Upper lobe of right lung (tissue), 1 donor: ENCODE data around the gene PRR35. TPM values are rescaled to one million over a fixed set of nuclear protein-coding genes. Genes with fewer than 3 reads are reported as not detected.

Experiments
- ATAC-seq: fragments of 200-7000 bp; cut with Tn5 transposase; one replicate; pipeline ENCODE4 v1.9.1; 2020; ENCODE audit warnings: mild to moderate bottlenecking, moderate library complexity
- DNase-seq: peaks from one replicate; pipeline ENCODE4 v3.0.0-alpha.2; 2020
- H3K27ac ChIP-seq: fragments of 200-600 bp; one replicate; pipeline ENCODE4 v1.8.0; 2022
- H3K27me3 ChIP-seq: fragments of 200-600 bp; one replicate; pipeline ENCODE4 v1.8.0; 2022; ENCODE audit warnings: mild to moderate bottlenecking
- H3K36me3 ChIP-seq: fragments of 200-600 bp; one replicate; pipeline ENCODE4 v1.8.0; 2022
- H3K4me1 ChIP-seq: fragments of 200-600 bp; one replicate; pipeline ENCODE4 v1.8.0; 2022
- H3K4me3 ChIP-seq: fragments of 200-600 bp; one replicate; pipeline ENCODE4 v1.8.0; 2022; ENCODE audit warnings: mild to moderate bottlenecking
- H3K9me3 ChIP-seq: fragments of 200-600 bp; one replicate; pipeline ENCODE4 v1.8.0; 2022
- CTCF ChIP-seq: fragments of 200-600 bp; IDR thresholded peaks from one replicate; pipeline ENCODE4 v1.8.0; 2022; ENCODE audit warnings: antibody characterized with exemption
- intact Hi-C: fragments of 100-400 bp; cut with DNase I; formaldehyde crosslinking; loops from one replicate; pipeline ENCODE4 v1.11.0; 2022
- long read RNA-seq: library from polyadenylated mRNA; unstranded; transcript quantifications from one replicate; pipeline ENCODE4 v2.0.0, GENCODE V29; 2021
- total RNA-seq: library from RNA; stranded (reverse); fragmentation: NEBNext Ultra II Directional; extraction: Animal tissue kit (Norgen Biotek cat#: 25700); gene quantifications from one replicate; pipeline ENCODE4 v1.2.1, GENCODE V29; 2021
- donor health status: DM: no; HTN: yes; CAD: no; lungs with severe emphysema.

PRR35 gene
- total RNA-seq, result not detected
- long read RNA-seq, result 0 reads

GRCh38 chr16:560204-560700 is at the start of gene PRR35:
PRR35 (plus strand) TSS chr16:560394; CDS start chr16:563295, 2,901 bp downstream.
- ATAC-seq (no peak), DNase-seq (no peak)
- Histone ChIP-seq H3K4me1 (no peaks in the 10 kb centered on the region), H3K36me3 (no peaks in the 10 kb centered on the region), H3K27ac (no peak within 1 kb of the TSS), H3K9me3 (no peaks in the 10 kb centered on the region), H3K4me3 (no peak within 1 kb of the TSS), H3K27me3 (peaks cover 29% of the 10 kb centered on the region)
- TF ChIP-seq CTCF, result no peak
- intact Hi-C loops, result no loop called here

DNA sequence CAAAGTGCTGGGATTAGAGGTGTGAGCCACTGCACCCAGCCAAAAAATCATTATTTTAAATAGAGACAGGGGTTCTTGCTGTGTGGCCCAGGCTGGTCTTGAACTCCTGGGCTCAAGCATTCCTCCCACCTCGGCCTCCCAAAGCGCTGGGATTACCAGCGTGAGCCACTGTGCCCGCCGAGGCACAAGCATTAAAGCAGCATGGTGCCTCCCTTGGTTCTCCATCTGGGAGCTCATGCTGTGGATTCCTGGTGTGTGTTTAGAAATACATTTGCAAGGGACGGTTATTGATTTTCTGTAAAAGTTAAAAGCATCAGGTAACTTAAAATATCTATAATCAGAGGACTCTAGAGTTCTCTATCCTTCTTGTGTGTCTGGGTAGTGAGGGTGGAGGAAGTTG is 47.4 kb upstream of the PRR35 start:
- no peak for DNase-seq
- peaks cover 11% of the 10 kb centered on the region for H3K36me3 ChIP-seq
- no peaks in the 10 kb centered on the region for H3K4me1 ChIP-seq
- no peak for ATAC-seq
- no peaks in the 10 kb centered on the region for H3K27me3 ChIP-seq
- H3K4me3 ChIP-seq, result no peak overlapping the region
- no peak overlapping the region for H3K27ac ChIP-seq
- TF ChIP-seq CTCF, result no peak
- intact Hi-C loops, result no loop called here
- no peaks in the 10 kb centered on the region for H3K9me3 ChIP-seq

GRCh38 chr16:513950-514349 is 46.2 kb upstream of the PRR35 start:
- peak; percentile 12 for ATAC-seq

DNA sequence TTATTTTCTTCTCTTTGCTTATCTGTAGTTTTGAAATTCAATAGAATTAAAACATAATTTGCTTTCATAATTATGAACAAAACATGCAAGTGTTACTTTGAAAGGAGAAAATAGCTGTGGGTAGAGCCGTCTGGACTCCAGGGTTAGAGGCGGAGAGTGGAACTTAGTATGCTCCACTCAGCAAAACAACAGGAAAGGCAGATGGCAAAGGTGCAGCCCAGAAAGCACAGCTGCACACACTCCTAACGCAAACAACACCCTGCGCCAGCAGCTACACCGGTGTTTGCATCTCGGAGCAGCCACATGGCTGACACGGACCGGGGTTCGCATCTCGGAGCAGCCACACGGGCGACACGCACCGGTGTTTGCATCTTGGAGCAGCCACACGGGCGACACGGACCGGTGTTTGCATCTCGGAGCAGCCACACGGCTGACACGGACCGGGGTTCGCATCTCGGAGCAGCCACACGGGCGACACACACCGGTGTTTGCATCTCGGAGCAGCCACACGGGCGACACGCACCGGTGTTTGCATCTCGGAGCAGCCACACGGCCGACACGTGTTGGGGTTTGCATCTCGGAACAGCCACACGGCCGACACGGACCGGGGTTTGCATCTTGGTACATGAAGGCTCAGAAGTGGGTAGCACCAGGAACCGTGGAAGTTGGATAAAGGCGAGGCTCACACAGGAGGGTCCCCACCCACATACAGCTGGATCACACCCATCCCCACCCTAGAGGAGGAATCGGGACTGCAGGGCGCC is 44.8 kb upstream of the PRR35 start:
- intact Hi-C loops, result no loop called here
- H3K36me3 ChIP-seq, result peaks cover 26% of the 10 kb centered on the region
- no peak for DNase-seq

More at GRCh38 chr16:513950-514349, 46.2 kb upstream of the PRR35 start:
- Histone ChIP-seq H3K27me3 (no peaks in the 10 kb centered on the region), H3K4me1 (no peaks in the 10 kb centered on the region), H3K4me3 (no peak overlapping the region), H3K9me3 (no peaks in the 10 kb centered on the region), H3K36me3 (peaks cover 12% of the 10 kb centered on the region), H3K27ac (no peak overlapping the region)
- no peak for DNase-seq
- no peak for TF ChIP-seq CTCF
- intact Hi-C loops, result no loop called here

DNA sequence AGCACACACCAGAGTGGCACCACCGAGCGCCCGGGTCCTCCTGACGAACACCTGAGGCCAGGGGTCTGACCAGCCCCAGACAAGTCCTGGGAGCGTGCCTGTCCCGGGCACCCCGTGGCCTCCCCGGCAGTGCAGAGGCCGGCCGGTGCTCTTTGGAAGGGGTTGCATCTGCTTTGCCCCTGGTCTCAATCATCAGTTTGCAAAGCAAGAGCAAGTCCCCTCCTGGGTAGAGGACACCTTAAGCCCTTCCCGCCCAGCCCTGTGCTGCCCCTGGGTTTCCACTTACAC is 44.3 kb upstream of the PRR35 start:
- Histone ChIP-seq H3K4me3 (no peak overlapping the region), H3K4me1 (no peaks in the 10 kb centered on the region), H3K9me3 (no peaks in the 10 kb centered on the region), H3K27ac (no peak overlapping the region), H3K36me3 (peaks cover 31% of the 10 kb centered on the region), H3K27me3 (no peaks in the 10 kb centered on the region)
- intact Hi-C loops, result no loop called here
- no peak for DNase-seq
- no peak for ATAC-seq
- TF ChIP-seq CTCF, result no peak

More for the DNA sequence above, 44.8 kb upstream of the PRR35 start:
- no peak for TF ChIP-seq CTCF
- Histone ChIP-seq H3K27ac (no peak overlapping the region), H3K27me3 (no peaks in the 10 kb centered on the region), H3K4me1 (no peaks in the 10 kb centered on the region), H3K4me3 (no peak overlapping the region), H3K9me3 (no peaks in the 10 kb centered on the region)
- ATAC-seq, result no peak
